WTC11 (cell line): ENCODE measurements around the gene ITGA1. TPM values are rescaled to one million over a fixed set of nuclear protein-coding genes. Genes with fewer than 3 reads are reported as not detected.

Source experiments
- ATAC-seq: fragments of 200-7000 bp; cut with Tn5 transposase; 2 replicates; pipeline ENCODE4 v1.10.0; 2021; ENCODE audit warnings: mild to moderate bottlenecking, moderate library complexity
- CTCF ChIA-PET: fragments of 300-600 bp; sonication (Branson Sonifier 250); formaldehyde crosslinking; loops from one replicate; lab custom pipeline; 2021; ENCODE audit warnings: antibody characterized with exemption; lab: Charles Lee
- POLR2A ChIA-PET: fragments of 350-600 bp; sonication (Branson Sonifier 250); formaldehyde crosslinking; loops from one replicate; lab custom pipeline; 2021; ENCODE audit warnings: antibody characterized with exemption; lab: Charles Lee
- DNase-seq: peaks from one replicate; pipeline ENCODE4 v3.0.0; 2021; ENCODE audit warnings: low spot score
- H3K27ac Mint-ChIP-seq: 2 replicates; pipeline ENCODE4 v1.8.0; 2021; ENCODE audit warnings: mixed read lengths
- H3K27me3 Mint-ChIP-seq: 2 replicates; pipeline ENCODE4 v1.8.0; 2021; ENCODE audit warnings: low read depth, mild to moderate bottlenecking, moderate library complexity, mixed read lengths
- H3K36me3 Mint-ChIP-seq: 2 replicates; pipeline ENCODE4 v1.8.0; 2021; ENCODE audit warnings: mixed read lengths
- H3K4me1 Mint-ChIP-seq: 2 replicates; pipeline ENCODE4 v1.8.0; 2022; ENCODE audit warnings: mixed read lengths
- H3K4me3 Mint-ChIP-seq: 2 replicates; pipeline ENCODE4 v1.8.0; 2021; ENCODE audit warnings: mild to moderate bottlenecking, moderate library complexity, mixed read lengths
- H3K9me3 Mint-ChIP-seq: 2 replicates; pipeline ENCODE4 v1.8.0; 2021; ENCODE audit warnings: mixed read lengths
- AFF4 ChIP-seq: sonication (generic); formaldehyde crosslinking; IDR thresholded peaks from 2 replicates; pipeline ENCODE4 v1.8.1; 2023; ENCODE audit warnings: mild to moderate bottlenecking, missing genetic modification reagents, borderline replicate concordance
- CREM ChIP-seq: sonication (generic); formaldehyde crosslinking; IDR thresholded peaks from 2 replicates; pipeline ENCODE4 v1.8.1; 2022; ENCODE audit warnings: mild to moderate bottlenecking, missing genetic modification reagents, moderate library complexity
- CTCF ChIP-seq: fragments of 200-600 bp; IDR thresholded peaks from 2 replicates; pipeline ENCODE4 v1.8.0; 2022; ENCODE audit warnings: antibody characterized with exemption
- E2F1 ChIP-seq: sonication (generic); formaldehyde crosslinking; IDR thresholded peaks from 2 replicates; pipeline ENCODE4 v1.8.0; 2022; ENCODE audit warnings: mild to moderate bottlenecking, missing genetic modification reagents
- ELF4 ChIP-seq: sonication (generic); formaldehyde crosslinking; IDR thresholded peaks from 2 replicates; pipeline ENCODE4 v1.8.1; 2022; ENCODE audit warnings: low read depth, mild to moderate bottlenecking, moderate library complexity, missing genetic modification reagents
- ETV6 ChIP-seq: sonication (generic); formaldehyde crosslinking; IDR thresholded peaks from 2 replicates; pipeline ENCODE4 v1.8.1; 2022; ENCODE audit warnings: mild to moderate bottlenecking, missing genetic modification reagents
- GTF2I ChIP-seq: fragments of 250-450 bp; sonication (Bioruptor Pico); conservative IDR thresholded peaks from 2 replicates; pipeline ENCODE4 v1.4.0; 2021; ENCODE audit warnings: mild to moderate bottlenecking
- JAZF1 ChIP-seq: fragments of 250-450 bp; sonication (Bioruptor Pico); IDR thresholded peaks from 2 replicates; pipeline ENCODE4 v1.9.0; 2021; ENCODE audit warnings: moderate library complexity, mild to moderate bottlenecking, inconsistent platforms
- MAX ChIP-seq: sonication (generic); formaldehyde crosslinking; IDR thresholded peaks from 2 replicates; pipeline ENCODE4 v1.8.0; 2022; ENCODE audit warnings: mild to moderate bottlenecking, missing genetic modification reagents
- MXD4 ChIP-seq: fragments of 250-450 bp; sonication (Bioruptor Pico); IDR thresholded peaks from 2 replicates; pipeline ENCODE4 v1.8.0; 2021; ENCODE audit warnings: mild to moderate bottlenecking, moderate library complexity, borderline replicate concordance
- NR1H2 ChIP-seq: sonication (generic); formaldehyde crosslinking; IDR thresholded peaks from 2 replicates; pipeline ENCODE4 v1.9.0; 2021; ENCODE audit warnings: mild to moderate bottlenecking, moderate library complexity, missing genetic modification reagents
- PRDM15 ChIP-seq: sonication (generic); formaldehyde crosslinking; IDR thresholded peaks from 2 replicates; pipeline ENCODE4 v1.8.0; 2022; ENCODE audit warnings: missing genetic modification reagents
- RORB ChIP-seq: fragments of 250-450 bp; sonication (Bioruptor Pico); IDR thresholded peaks from 2 replicates; pipeline ENCODE4 v1.9.0; 2021; ENCODE audit warnings: mild to moderate bottlenecking
- USF2 ChIP-seq: sonication (generic); formaldehyde crosslinking; IDR thresholded peaks from 2 replicates; pipeline ENCODE4 v1.8.1; 2023; ENCODE audit warnings: mild to moderate bottlenecking, missing genetic modification reagents, moderate library complexity
- ZNF121 ChIP-seq: sonication (generic); formaldehyde crosslinking; IDR thresholded peaks from 2 replicates; pipeline ENCODE4 v1.8.0; 2023; ENCODE audit warnings: missing genetic modification reagents
- ZNF138 ChIP-seq: sonication (generic); formaldehyde crosslinking; conservative IDR thresholded peaks from 2 replicates; pipeline ENCODE4 v1.8.1; 2022; ENCODE audit warnings: mild to moderate bottlenecking, moderate library complexity, missing genetic modification reagents
- ZNF263 ChIP-seq: sonication (generic); formaldehyde crosslinking; IDR thresholded peaks from 2 replicates; pipeline ENCODE4 v1.8.1; 2022; ENCODE audit warnings: low read depth, mild to moderate bottlenecking, moderate library complexity, missing genetic modification reagents
- ZNF416 ChIP-seq: fragments of 250-450 bp; sonication (Bioruptor Pico); IDR thresholded peaks from 2 replicates; pipeline ENCODE4 v1.9.0; 2021; ENCODE audit warnings: mild to moderate bottlenecking, inconsistent platforms
- ZSCAN18 ChIP-seq: fragments of 250-450 bp; sonication (Bioruptor Pico); IDR thresholded peaks from 2 replicates; pipeline ENCODE4 v2.1.2; 2022; ENCODE audit warnings: mild to moderate bottlenecking, moderate library complexity
- total RNA-seq: library from RNA; stranded (reverse); gene quantifications from 3 replicates; pipeline ENCODE4 v1.2.3, GENCODE V29; 2021

The ITGA1 gene
- total RNA-seq, 1 experiment from 2014 or later: 6.5 TPM

- Mint-ChIP-seq H3K36me3 (no peaks in the 10 kb centered on the region), H3K27me3 (no peaks in the 10 kb centered on the region), H3K9me3 (no peaks in the 10 kb centered on the region), H3K4me3 (no peak overlapping the region), H3K4me1 (no peaks in the 10 kb centered on the region), H3K27ac (no peak overlapping the region)
- CTCF ChIA-PET: no interaction called here
- DNase-seq: no peak
- ATAC-seq: no peak
- no peak for TF ChIP-seq MAX (CRISPR knock-in tag)
- TF ChIP-seq ZSCAN18 (CRISPR knock-in tag): no peak
- TF ChIP-seq ELF4 (CRISPR knock-in tag): no peak
- no peak for TF ChIP-seq RORB (CRISPR knock-in tag)
- TF ChIP-seq ZNF416: no peak
- TF ChIP-seq E2F1: no peak
- TF ChIP-seq ZNF138 (CRISPR knock-in tag): no peak
- no peak for TF ChIP-seq MXD4 (CRISPR knock-in tag)
- TF ChIP-seq ZNF263 (CRISPR knock-in tag): no peak
- no peak for TF ChIP-seq GTF2I (CRISPR knock-in tag)
- no peak for TF ChIP-seq JAZF1 (CRISPR knock-in tag)
- TF ChIP-seq CTCF: no peak
- no peak for TF ChIP-seq USF2 (CRISPR knock-in tag)
- TF ChIP-seq NR1H2: no peak
- no peak for TF ChIP-seq ETV6 (CRISPR knock-in tag)
- TF ChIP-seq, all 79 proteins: peak for 0
- POLR2A ChIA-PET: no interaction called here
Measured at GRCh38 chr5:52838326-52839015, 50.8 kb downstream of the ITGA1 start.

- Mint-ChIP-seq H3K9me3 (no peaks in the 10 kb centered on the region), H3K27me3 (no peaks in the 10 kb centered on the region), H3K36me3 (no peaks in the 10 kb centered on the region), H3K27ac (no peak overlapping the region), H3K4me1 (no peaks in the 10 kb centered on the region), H3K4me3 (no peak overlapping the region)
- ChIA-PET POLR2A (no interaction called here), CTCF (no interaction called here)
- ATAC-seq (no peak), DNase-seq (no peak)
- no peak for TF ChIP-seq ETV6 (CRISPR knock-in tag)
- no peak for TF ChIP-seq ZNF121
- TF ChIP-seq AFF4 (CRISPR knock-in tag): no peak
- no peak for TF ChIP-seq E2F1
- TF ChIP-seq NR1H2: no peak
- no peak for TF ChIP-seq PRDM15 (CRISPR knock-in tag)
- TF ChIP-seq CREM (CRISPR knock-in tag): no peak
Measured at GRCh38 chr5:52839285-52839684, 51.6 kb downstream of the ITGA1 start.
